ENCODE measurements around the gene SLC9A5.

Gene SLC9A5

DNA sequence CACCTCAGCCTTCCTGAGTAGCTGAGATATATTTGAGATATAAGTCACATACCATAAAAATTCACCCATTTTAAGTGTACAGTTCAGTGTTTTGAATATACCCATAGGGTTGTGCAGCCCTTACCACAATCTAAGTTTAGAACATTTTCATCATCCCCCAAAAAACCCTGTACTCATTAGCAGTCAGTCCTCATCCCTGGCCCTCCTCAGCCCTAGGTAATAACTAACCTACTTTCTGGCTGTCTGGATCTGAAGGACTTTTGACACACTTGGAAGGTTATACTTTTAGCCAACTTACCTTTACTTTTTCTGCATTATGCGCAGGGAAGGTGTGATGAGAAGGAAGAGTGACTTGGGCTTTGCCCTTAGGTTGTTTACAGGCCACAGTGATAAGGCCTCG is 26.5 kb downstream of the SLC9A5 start:
- peaks cover 26% of the 10 kb centered on the region for H3K4me1 Mint-ChIP-seq (ENCODE audit: low read depth)
- H3K27me3 Mint-ChIP-seq = no peaks in the 10 kb centered on the region
- no peak for DNase-seq
- no peaks in the 10 kb centered on the region for H3K9me3 Mint-ChIP-seq
- no peak overlapping the region for H3K27ac Mint-ChIP-seq
- no peak overlapping the region for H3K4me3 Mint-ChIP-seq
- H3K36me3 Mint-ChIP-seq (ENCODE audit: low read depth) = peaks cover 41% of the 10 kb centered on the region

GRCh38 chr16:67277294-67277998 is 28.7 kb downstream of the SLC9A5 start:
- no peaks in the 10 kb centered on the region for H3K27me3 Mint-ChIP-seq
- H3K36me3 Mint-ChIP-seq (ENCODE audit: low read depth) = peaks cover 38% of the 10 kb centered on the region
- H3K4me3 Mint-ChIP-seq = peak overlapping the region; percentile 89
- H3K4me1 Mint-ChIP-seq (ENCODE audit: low read depth) = peaks cover 27% of the 10 kb centered on the region
- no peak for DNase-seq
- peak overlapping the region; percentile 90 for H3K27ac Mint-ChIP-seq
- no peaks in the 10 kb centered on the region for H3K9me3 Mint-ChIP-seq

GRCh38 chr16:67277999-67278772 is 29.4 kb downstream of the SLC9A5 start:
- no peak for DNase-seq
- peaks cover 44% of the 10 kb centered on the region for H3K36me3 Mint-ChIP-seq (ENCODE audit: low read depth)
- no peaks in the 10 kb centered on the region for H3K27me3 Mint-ChIP-seq
- H3K4me1 Mint-ChIP-seq (ENCODE audit: low read depth) = peaks cover 27% of the 10 kb centered on the region
- no peaks in the 10 kb centered on the region for H3K9me3 Mint-ChIP-seq
- H3K4me3 Mint-ChIP-seq = peak overlapping the region; percentile 89
- peak overlapping the region; percentile 93 for H3K27ac Mint-ChIP-seq

DNA sequence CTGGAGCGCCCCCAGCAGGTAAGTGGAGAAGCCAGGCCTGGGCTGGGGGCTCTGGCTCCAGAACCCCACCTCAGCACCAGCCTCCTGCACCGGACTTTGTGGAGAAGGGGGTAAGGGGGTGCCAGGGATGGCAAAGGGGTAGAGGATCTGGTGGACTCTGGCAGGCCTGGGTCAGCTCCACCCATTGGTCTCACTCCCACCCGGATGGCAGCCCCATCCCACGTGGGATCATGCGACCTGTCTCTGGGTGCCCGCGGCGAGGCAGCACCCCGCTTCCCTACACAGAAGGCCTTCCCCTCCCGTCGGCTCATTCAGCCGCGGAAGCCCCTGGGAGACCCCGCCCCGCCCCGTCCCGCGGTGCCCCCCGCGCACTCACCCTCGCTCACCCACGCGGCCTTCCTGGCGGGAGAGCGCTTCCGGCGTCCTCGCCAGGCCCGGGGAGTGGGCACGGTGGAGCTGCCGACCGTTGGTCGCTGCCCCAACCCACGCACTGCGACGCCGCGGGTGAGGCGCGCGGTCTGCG is 30.1 kb downstream of the SLC9A5 start:
- no peaks in the 10 kb centered on the region for H3K9me3 Mint-ChIP-seq
- no peaks in the 10 kb centered on the region for H3K27me3 Mint-ChIP-seq
- peaks cover 47% of the 10 kb centered on the region for H3K36me3 Mint-ChIP-seq (ENCODE audit: low read depth)
- H3K27ac Mint-ChIP-seq = peak overlapping the region; percentile 93
- DNase-seq = no peak
- peaks cover 27% of the 10 kb centered on the region for H3K4me1 Mint-ChIP-seq (ENCODE audit: low read depth)
- peak overlapping the region; percentile 89 for H3K4me3 Mint-ChIP-seq

DNA sequence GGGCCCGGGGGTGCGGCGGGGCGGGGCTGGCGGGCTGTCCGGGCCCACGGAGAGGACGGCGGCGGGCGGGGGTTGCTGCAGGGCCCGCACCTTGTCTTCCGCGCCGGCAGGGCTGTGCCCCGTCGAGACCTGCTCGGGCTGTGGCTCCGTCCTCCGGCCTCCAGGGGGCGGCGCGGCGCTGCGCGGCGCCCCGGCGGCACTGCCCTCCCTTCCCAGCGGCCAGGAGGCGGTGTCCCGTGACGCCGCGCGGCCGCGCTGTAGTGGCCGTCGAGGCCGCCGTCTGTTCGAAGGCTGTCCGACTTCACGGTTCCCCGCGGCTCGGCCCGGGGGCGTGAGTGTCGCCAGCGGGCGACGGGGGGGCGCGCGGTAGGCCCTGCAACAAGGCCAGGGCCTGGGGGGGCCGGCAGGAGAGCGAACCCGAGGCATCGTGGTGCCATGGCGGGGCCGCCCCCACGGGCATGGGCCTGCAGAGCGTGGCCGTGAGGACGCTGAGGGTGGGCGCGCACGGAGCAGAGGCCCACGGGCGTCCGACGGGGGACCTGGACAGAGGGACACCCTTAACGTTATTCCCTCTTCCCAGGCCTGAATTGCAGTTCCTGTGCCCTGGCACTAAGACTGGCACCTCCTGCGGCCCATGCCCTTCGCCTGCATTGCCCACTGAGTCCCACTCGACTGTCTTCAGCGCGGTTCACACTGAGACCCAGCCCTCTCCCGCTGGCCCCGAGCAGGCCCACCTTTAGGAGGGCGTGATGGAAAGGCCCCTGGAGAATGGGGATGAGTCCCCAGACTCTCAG is 30.7 kb downstream of the SLC9A5 start, which contains the start of gene PLEKHG4:
Gene PLEKHG4 (plus strand): TSS at position 237 of the 794 bp plus-strand sequence. CDS start 513 bp downstream, at position 750.
- H3K27me3 Mint-ChIP-seq = no peaks in the 10 kb centered on the region
- H3K36me3 Mint-ChIP-seq (ENCODE audit: low read depth) = peaks cover 47% of the 10 kb centered on the region
- H3K9me3 Mint-ChIP-seq = no peaks in the 10 kb centered on the region
- H3K4me1 Mint-ChIP-seq (ENCODE audit: low read depth) = peaks cover 27% of the 10 kb centered on the region
- DNase-seq = peak; percentile 91
- peak within 1 kb of the TSS; percentile 93 for H3K27ac Mint-ChIP-seq
- H3K4me3 Mint-ChIP-seq = peak within 1 kb of the TSS; percentile 89

- Mint-ChIP-seq H3K4me1 (ENCODE audit: low read depth) (peaks cover 25% of the 10 kb centered on the region), H3K27ac (peak overlapping the region; percentile 64), H3K36me3 (ENCODE audit: low read depth) (peaks cover 47% of the 10 kb centered on the region), H3K27me3 (no peaks in the 10 kb centered on the region), H3K9me3 (no peaks in the 10 kb centered on the region), H3K4me3 (peak overlapping the region; percentile 59)
- no peak for DNase-seq
These were observed 31.6 kb downstream of the SLC9A5 start for GRCh38 chr16:67280090-67281015.

GRCh38 chr16:67281536-67282446 is 33.0 kb downstream of the SLC9A5 start:
- H3K27ac Mint-ChIP-seq = no peak overlapping the region

DNA sequence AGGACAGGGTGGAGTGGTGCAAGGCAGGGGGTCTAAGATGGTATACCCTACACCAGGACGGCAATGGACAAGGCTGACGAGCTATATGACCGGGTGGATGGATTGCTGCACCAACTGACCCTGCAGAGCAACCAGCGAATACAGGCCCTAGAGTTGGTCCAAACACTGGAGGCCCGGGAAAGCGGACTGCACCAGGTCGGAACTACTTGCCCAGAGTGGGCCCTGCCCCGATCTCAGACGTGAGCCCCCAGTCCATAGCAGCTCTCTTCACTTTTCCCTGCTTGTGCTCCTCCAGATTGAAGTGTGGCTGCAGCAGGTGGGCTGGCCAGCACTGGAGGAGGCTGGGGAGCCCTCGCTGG is 33.6 kb downstream of the SLC9A5 start:
- Mint-ChIP-seq H3K27me3 (no peaks in the 10 kb centered on the region), H3K4me3 (no peak overlapping the region), H3K36me3 (ENCODE audit: low read depth) (peaks cover 43% of the 10 kb centered on the region), H3K9me3 (no peaks in the 10 kb centered on the region), H3K4me1 (ENCODE audit: low read depth) (peaks cover 13% of the 10 kb centered on the region), H3K27ac (no peak overlapping the region)
- DNase-seq = no peak

More at GRCh38 chr16:67281536-67282446, 33.0 kb downstream of the SLC9A5 start:
- Mint-ChIP-seq H3K27me3 (no peaks in the 10 kb centered on the region), H3K4me3 (no peak overlapping the region), H3K36me3 (ENCODE audit: low read depth) (peaks cover 42% of the 10 kb centered on the region), H3K4me1 (ENCODE audit: low read depth) (peaks cover 18% of the 10 kb centered on the region), H3K9me3 (no peaks in the 10 kb centered on the region)
- DNase-seq = no peak

DNA sequence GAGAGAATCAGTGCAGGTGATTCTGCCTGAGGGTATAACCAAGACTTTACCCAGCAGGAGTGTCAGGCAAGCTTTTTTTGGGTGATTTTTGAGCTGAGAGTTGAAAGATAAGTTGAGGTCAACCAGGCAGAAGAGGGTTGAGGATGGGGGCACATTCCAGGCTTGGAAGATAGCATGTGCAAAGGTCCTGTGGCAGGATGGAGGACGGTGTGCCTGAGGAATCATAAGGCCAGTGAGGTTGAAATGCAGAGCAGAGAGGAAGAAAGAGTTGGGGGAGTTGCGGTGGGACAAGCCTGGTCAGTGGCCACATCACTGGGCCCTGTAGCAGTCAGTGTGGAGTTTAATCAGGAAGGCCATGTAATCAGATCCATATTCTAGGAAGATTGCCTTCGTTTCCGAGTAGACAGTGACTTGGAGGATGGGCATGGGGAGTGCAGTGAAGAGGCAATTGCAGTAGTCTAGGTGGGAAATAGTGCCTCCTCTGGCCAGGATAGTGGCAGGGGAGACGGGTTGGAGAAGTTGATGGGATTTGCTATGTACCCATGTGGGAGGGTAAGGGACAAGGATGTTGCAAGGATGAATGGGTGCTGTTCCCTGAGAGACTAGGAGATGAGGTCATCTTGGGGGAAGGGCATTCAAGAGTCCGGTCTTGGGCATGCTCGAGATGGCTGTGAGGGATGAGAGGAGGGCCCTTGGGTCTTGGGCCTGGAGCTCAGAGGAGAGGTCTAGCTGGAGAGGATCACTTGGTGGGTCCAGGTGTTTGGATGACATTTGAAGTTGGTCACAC is 34.5 kb downstream of the SLC9A5 start:
- Mint-ChIP-seq H3K4me3 (no peak overlapping the region), H3K27ac (no peak overlapping the region)

GRCh38 chr16:67283826-67284555 is 35.2 kb downstream of the SLC9A5 start:
- Mint-ChIP-seq H3K4me1 (ENCODE audit: low read depth) (peaks cover 5% of the 10 kb centered on the region), H3K4me3 (no peak overlapping the region), H3K27ac (no peak overlapping the region), H3K27me3 (no peaks in the 10 kb centered on the region), H3K36me3 (ENCODE audit: low read depth) (peaks cover 35% of the 10 kb centered on the region), H3K9me3 (no peaks in the 10 kb centered on the region)
- DNase-seq = no peak

More for the DNA sequence above, 34.5 kb downstream of the SLC9A5 start:
- H3K9me3 Mint-ChIP-seq = no peaks in the 10 kb centered on the region
- no peaks in the 10 kb centered on the region for H3K27me3 Mint-ChIP-seq
- H3K36me3 Mint-ChIP-seq (ENCODE audit: low read depth) = peaks cover 41% of the 10 kb centered on the region
- DNase-seq = no peak
- H3K4me1 Mint-ChIP-seq (ENCODE audit: low read depth) = peaks cover 8% of the 10 kb centered on the region

GRCh38 chr16:67284699-67285646 is 36.2 kb downstream of the SLC9A5 start:
- Mint-ChIP-seq H3K4me3 (no peak overlapping the region), H3K4me1 (ENCODE audit: low read depth) (peaks cover 9% of the 10 kb centered on the region), H3K27me3 (no peaks in the 10 kb centered on the region), H3K36me3 (ENCODE audit: low read depth) (peaks cover 35% of the 10 kb centered on the region), H3K9me3 (no peaks in the 10 kb centered on the region), H3K27ac (no peak overlapping the region)
- DNase-seq = no peak

All from activated T-cell treated with anti-CD3 and anti-CD28 coated beads, Interleukin-2, amount 50 U/mL, for 24 hours (primary cell).